CD14-positive monocyte (primary cell): ENCODE measurements around the gene ARMC8. TPM values are rescaled to one million over a fixed set of nuclear protein-coding genes. Genes with fewer than 3 reads are reported as not detected.

Source experiments
- DNase-seq, 3 donors: peaks; one replicate each; pipeline ENCODE4 v3.0.0-alpha.2; 2011 to 2022
- H2AFZ ChIP-seq: 2 replicates; pipeline ENCODE4 v1.6.0; 2012; ENCODE audit warnings: mild to moderate bottlenecking, low read depth, low read length, inconsistent platforms; ENCODE audit not compliant: insufficient read depth, poor library complexity, severe bottlenecking
- H3K27ac ChIP-seq, 2 donors: 1 replicate in 1 of 2; 2 replicates in 1 of 2; pipeline ENCODE4 v1.5.1; 2012 to 2013; ENCODE audit warnings: low read length in 2 of 2, control low read depth in 1 of 2, inconsistent platforms in 1 of 2, low read depth in 1 of 2, mild to moderate bottlenecking in 1 of 2
- H3K27me3 ChIP-seq, 2 donors: one replicate each; pipeline versions ENCODE4 v1.6.0 to v1.6.1; 2011 to 2013; ENCODE audit warnings: low read length in 2 of 2; ENCODE audit not compliant: control insufficient read depth in 2 of 2, insufficient read depth in 2 of 2
- H3K36me3 ChIP-seq, 2 donors: replicated peaks in 1 of 2; 1 replicate in 1 of 2; 2 replicates in 1 of 2; pipeline versions ENCODE4 v1.5.1 to v1.6.1; 2012 to 2013; ENCODE audit warnings: low read length in 2 of 2, control low read depth in 1 of 2, inconsistent platforms in 1 of 2, mild to moderate bottlenecking in 1 of 2; ENCODE audit not compliant: insufficient read depth in 2 of 2, control insufficient read depth in 1 of 2
- H3K4me1 ChIP-seq, 2 donors: 1 replicate in 1 of 2; 2 replicates in 1 of 2; pipeline versions ENCODE4 v1.5.1 to v1.6.1; 2012 to 2013; ENCODE audit warnings: low read length in 2 of 2, control low read depth in 1 of 2, inconsistent platforms in 1 of 2, mild to moderate bottlenecking in 1 of 2, moderate library complexity in 1 of 2; ENCODE audit not compliant: insufficient read depth in 2 of 2, control insufficient read depth in 1 of 2
- H3K4me2 ChIP-seq: replicated peaks from 2 replicates; pipeline ENCODE3; 2012; ENCODE audit warnings: low read length, moderate library complexity, mild to moderate bottlenecking; ENCODE audit not compliant: poor library complexity, severe bottlenecking; ENCODE audit errors: extremely low read depth
- H3K4me3 ChIP-seq, 3 experiments: fragments of 200-600 bp in 1 of 3; sonication (generic) in 1 of 3; replicated peaks in 1 of 3; 1 replicate in 2 of 3; 2 replicates in 1 of 3; pipeline ENCODE4 v1.5.1; 2011 to 2013; ENCODE audit warnings: low read length in 3 of 3, mild to moderate bottlenecking in 3 of 3, control low read depth in 2 of 3, low read depth in 2 of 3, inconsistent platforms in 1 of 3, moderate library complexity in 1 of 3
- H3K79me2 ChIP-seq: 2 replicates; pipeline ENCODE4 v1.6.0; 2012; ENCODE audit warnings: mild to moderate bottlenecking, control low read depth, inconsistent platforms, low read length, moderate library complexity; ENCODE audit not compliant: insufficient read depth
- H3K9ac ChIP-seq: 2 replicates; pipeline ENCODE4 v1.6.0; 2017; ENCODE audit warnings: low read length, mild to moderate bottlenecking; ENCODE audit not compliant: insufficient read depth, poor library complexity, severe bottlenecking
- H3K9me3 ChIP-seq, 2 donors: replicated peaks in 1 of 2; 1 replicate in 1 of 2; 2 replicates in 1 of 2; pipeline versions ENCODE4 v1.5.1 to v1.6.1; 2012 to 2013; ENCODE audit warnings: low read length in 2 of 2, control low read depth in 1 of 2; ENCODE audit not compliant: control insufficient read depth in 1 of 2, insufficient read depth in 1 of 2
- H4K20me1 ChIP-seq: 2 replicates; pipeline ENCODE4 v1.6.0; 2012; ENCODE audit warnings: mild to moderate bottlenecking, low read length, control low read depth, moderate library complexity; ENCODE audit not compliant: insufficient read depth
- H3K27ac Mint-ChIP-seq, 7 donors: one replicate each; pipeline ENCODE4 v1.8.0; 2020; ENCODE audit warnings: mild to moderate bottlenecking in 7 of 7, mixed read lengths in 7 of 7, moderate library complexity in 6 of 7, inconsistent platforms in 2 of 7
- H3K27me3 Mint-ChIP-seq, 3 donors: one replicate each; pipeline ENCODE4 v1.8.0; 2021 to 2022; ENCODE audit warnings: low read depth in 3 of 3, mild to moderate bottlenecking in 3 of 3, mixed read lengths in 3 of 3, moderate library complexity in 3 of 3, inconsistent platforms in 1 of 3
- H3K36me3 Mint-ChIP-seq, 2 donors: one replicate each; pipeline ENCODE4 v1.8.0; 2020; ENCODE audit warnings: mixed read lengths in 2 of 2, inconsistent platforms in 1 of 2, mild to moderate bottlenecking in 1 of 2
- H3K4me1 Mint-ChIP-seq: one replicate; pipeline ENCODE4 v1.8.0; 2020; ENCODE audit warnings: mild to moderate bottlenecking, mixed read lengths
- H3K4me3 Mint-ChIP-seq, 2 donors: one replicate each; pipeline ENCODE4 v1.8.0; 2020; ENCODE audit warnings: mild to moderate bottlenecking in 2 of 2, mixed read lengths in 2 of 2, moderate library complexity in 1 of 2
- H3K9me3 Mint-ChIP-seq, 7 donors: one replicate each; pipeline ENCODE4 v1.8.0; 2020 to 2022; ENCODE audit warnings: mixed read lengths in 7 of 7, mild to moderate bottlenecking in 6 of 7, moderate library complexity in 6 of 7, inconsistent platforms in 2 of 7
- CTCF ChIP-seq: fragments of 200-600 bp; IDR thresholded peaks from one replicate; pipeline ENCODE4 v1.8.0; 2022; ENCODE audit warnings: antibody characterized with exemption, mild to moderate bottlenecking
- WGBS: methylation state at CpG from one replicate; pipeline ENCODE4 v1.1.5; 2013; ENCODE audit warnings: missing lambda C conversion rate; ENCODE audit not compliant: insufficient coverage; 5-methylcytosine and 5-hydroxymethylcytosine counted together
- intact Hi-C, 2 donors: fragments of 100-400 bp; cut with micrococcal nuclease; formaldehyde crosslinking; loops; one replicate each; pipeline versions ENCODE4 v1.15.0 to v1.15.1; 2023
- polyA plus RNA-seq, 3 donors: library from polyadenylated mRNA; depleted of rRNA in 1 of 3; unstranded in 2 of 3; stranded (reverse) in 1 of 3; fragments of 300-500 nt in 2 of 3; fragments of >200 nt in 1 of 3; fragmentation: Illumina TruSeq in 2 of 3; gene quantifications; 1 replicate in 2 of 3; 2 replicates in 1 of 3; pipeline ENCODE4 v1.2.3, GENCODE V29; 2012 to 2021

Gene ARMC8
- polyA plus RNA-seq, 3 donors = 34.3 to 43.9 (median 42.0) TPM

GRCh38 chr3:138197058-138197457 is 10.0 kb downstream of the ARMC8 start:
- H3K79me2 ChIP-seq = peaks cover 97% of the 10 kb centered on the region
- peaks cover 2 to 4% of the 10 kb centered on the region in 2 donors for H3K36me3 ChIP-seq
- no peak for DNase-seq
- no peak for TF ChIP-seq CTCF
- no peak overlapping the region for H3K9ac ChIP-seq
- no peak overlapping the region for H2AFZ ChIP-seq
- intact Hi-C loops = no loop called here
- H3K27ac ChIP-seq = no peak overlapping the region
- 94% methylated on average over 3 of the region's 5 CpGs for WGBS
- H3K4me1 ChIP-seq = peaks cover 4 to 16% of the 10 kb centered on the region in 2 donors
- H4K20me1 ChIP-seq = peaks cover 87% of the 10 kb centered on the region
- H3K4me2 ChIP-seq = no peak overlapping the region
- Mint-ChIP-seq H3K27me3 (no peaks in the 10 kb centered on the region), H3K27ac (no peak overlapping the region), H3K36me3 (peaks cover 7 to 21% of the 10 kb centered on the region in 2 donors), H3K9me3 (no peaks in the 10 kb centered on the region), H3K4me3 (no peak overlapping the region), H3K4me1 (peaks cover 17% of the 10 kb centered on the region)
- no peaks in the 10 kb centered on the region for H3K9me3 ChIP-seq
- no peaks in the 10 kb centered on the region for H3K27me3 ChIP-seq
- H3K4me3 ChIP-seq = no peak overlapping the region

- peaks cover 17% of the 10 kb centered on the region for H3K4me1 Mint-ChIP-seq
- Histone ChIP-seq H3K4me1 (peaks cover 4 to 16% of the 10 kb centered on the region in 2 donors), H4K20me1 (peaks cover 88% of the 10 kb centered on the region), H2AFZ (no peak overlapping the region), H3K79me2 (peaks cover 97% of the 10 kb centered on the region), H3K4me2 (no peak overlapping the region), H3K9ac (no peak overlapping the region), H3K27ac (no peak overlapping the region), H3K36me3 (peaks cover 2% of the 10 kb centered on the region in 2 donors), H3K9me3 (no peaks in the 10 kb centered on the region), H3K27me3 (no peaks in the 10 kb centered on the region), H3K4me3 (no peak overlapping the region)
- no CpG with 5 or more reads among the region's 1 CpG for WGBS
- intact Hi-C loops = no loop called here
- H3K27me3 Mint-ChIP-seq = no peaks in the 10 kb centered on the region
- DNase-seq = no peak
- TF ChIP-seq CTCF = no peak
- H3K27ac Mint-ChIP-seq = peak overlapping the region in 1 of 7 donors; percentile 39
- H3K36me3 Mint-ChIP-seq = peaks cover 7 to 21% of the 10 kb centered on the region in 2 donors
- no peak overlapping the region for H3K4me3 Mint-ChIP-seq
- no peaks in the 10 kb centered on the region for H3K9me3 Mint-ChIP-seq
Observed at GRCh38 chr3:138197524-138197923, 10.4 kb downstream of the ARMC8 start.
